GM18511 (cell line): ENCODE results near the gene STK32C.
"Not testable (repeated sequence)": the region's sequence is repeated elsewhere in the genome, so short reads cannot be mapped to it uniquely, and the experiment has no call there.

Source experiments
- ATAC-seq: cut with Tn5 transposase; IDR thresholded peaks from one replicate; pipeline ENCODE4 v1.9.1; 2021; ENCODE audit warnings: mild to moderate bottlenecking, moderate library complexity; ENCODE audit not compliant: unreplicated experiment

STK32C gene

DNA sequence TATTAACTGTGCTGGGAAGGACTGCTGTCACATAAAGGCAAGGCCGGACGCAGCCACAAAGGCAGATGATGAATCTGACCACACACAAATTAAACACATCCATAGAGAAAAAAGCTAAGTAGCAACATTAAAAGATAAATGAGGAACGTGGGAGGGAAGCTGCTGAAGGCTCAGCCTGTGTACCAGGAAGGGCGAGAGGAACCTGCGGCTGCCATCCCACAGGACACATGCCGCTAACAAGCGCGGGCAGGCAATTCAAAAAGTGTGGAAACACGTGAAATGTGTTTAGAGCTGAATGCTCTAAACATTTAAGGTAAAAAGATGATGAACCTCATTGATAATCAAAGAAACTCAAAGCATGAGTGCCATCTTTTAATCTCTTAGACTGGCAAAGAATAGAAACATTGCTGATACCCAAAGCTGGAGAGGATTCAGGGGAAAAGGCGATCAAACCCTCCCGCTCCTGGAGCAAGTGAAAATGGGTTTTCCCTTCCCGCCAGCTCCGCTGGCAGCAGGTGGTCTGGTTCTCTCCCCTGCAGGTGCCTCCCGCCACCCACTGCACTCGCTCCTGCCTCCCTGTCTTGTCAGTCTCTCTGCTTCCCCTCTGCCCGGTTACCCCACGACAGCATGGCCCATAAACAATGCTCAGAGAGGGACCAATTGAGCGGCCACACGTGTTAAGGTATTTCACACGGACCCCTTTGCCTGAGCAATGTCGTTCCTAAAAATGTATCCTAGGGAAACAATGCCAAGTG lies 4.2 kb downstream of the STK32C start:
- ATAC-seq, result no peak

GRCh38 chr10:132302421-132303310 lies 5.1 kb downstream of the STK32C start:
- no peak for ATAC-seq

- ATAC-seq, result no peak
Measured at GRCh38 chr10:132301371-132302330, 6.1 kb downstream of the STK32C start.

DNA sequence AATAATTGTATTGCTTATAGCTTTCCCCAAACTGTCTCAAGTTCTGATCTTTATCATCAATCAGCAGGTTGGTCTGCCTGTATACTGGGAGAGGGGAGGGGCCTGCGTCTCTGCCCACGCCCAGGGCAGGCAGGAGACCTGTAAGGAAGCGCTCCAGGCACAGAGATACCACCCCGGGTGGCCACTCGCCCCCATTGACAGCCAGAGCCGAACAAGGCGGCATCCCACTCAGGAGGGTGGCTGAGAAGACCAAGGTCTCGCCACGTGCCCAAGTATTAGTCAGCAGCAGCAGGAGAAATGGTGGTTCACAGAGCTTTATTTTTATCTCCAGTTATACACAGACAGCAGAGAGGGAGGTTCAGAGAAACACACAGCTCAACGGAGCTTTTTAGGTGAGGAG lies 7.2 kb downstream of the STK32C start:
- no peak for ATAC-seq

DNA sequence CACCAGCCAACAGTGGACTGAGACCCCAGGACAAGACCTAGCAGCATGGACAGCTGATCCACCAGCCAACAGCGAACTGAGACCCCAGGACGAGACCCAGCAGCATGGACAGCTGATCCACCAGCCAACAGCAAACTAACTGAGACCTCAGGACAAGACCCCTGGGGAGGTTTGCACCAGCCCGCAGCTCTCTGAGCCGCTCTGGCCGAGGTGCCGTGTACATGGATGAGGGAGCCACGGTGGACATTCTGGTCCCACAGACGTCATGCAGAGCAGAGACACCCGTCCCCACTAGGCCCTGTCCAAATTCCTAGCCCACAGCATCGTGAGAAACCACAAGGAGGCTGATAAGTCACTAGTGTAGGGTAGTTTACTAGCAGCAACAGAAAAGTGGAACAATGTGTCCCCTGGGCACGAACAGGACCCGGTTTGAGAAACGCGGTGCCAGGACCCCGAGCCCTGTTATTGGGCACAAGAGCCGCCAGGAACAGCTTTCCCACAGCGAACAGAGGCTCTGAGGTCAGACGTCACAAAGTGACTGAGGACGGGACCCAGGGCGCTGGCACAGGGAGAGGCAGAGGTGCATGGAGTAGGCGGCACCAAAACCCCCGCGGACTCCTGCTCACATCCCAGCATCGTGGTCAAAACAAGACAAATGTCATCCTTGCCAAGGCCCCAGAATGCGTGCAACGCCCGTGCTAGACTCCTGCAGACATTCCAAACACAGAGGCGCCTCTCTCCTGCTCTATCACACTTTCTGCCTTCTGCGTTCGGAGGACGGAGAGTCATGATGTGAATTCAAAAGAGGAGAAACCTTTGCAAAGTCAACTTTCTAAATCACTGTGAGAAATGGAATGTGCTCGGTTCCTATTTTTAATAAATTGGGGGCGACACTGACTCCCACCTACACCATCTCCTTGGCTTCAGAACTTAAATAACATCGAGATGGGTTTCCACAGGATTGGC lies 8.1 kb downstream of the STK32C start:
- no peak for ATAC-seq

DNA sequence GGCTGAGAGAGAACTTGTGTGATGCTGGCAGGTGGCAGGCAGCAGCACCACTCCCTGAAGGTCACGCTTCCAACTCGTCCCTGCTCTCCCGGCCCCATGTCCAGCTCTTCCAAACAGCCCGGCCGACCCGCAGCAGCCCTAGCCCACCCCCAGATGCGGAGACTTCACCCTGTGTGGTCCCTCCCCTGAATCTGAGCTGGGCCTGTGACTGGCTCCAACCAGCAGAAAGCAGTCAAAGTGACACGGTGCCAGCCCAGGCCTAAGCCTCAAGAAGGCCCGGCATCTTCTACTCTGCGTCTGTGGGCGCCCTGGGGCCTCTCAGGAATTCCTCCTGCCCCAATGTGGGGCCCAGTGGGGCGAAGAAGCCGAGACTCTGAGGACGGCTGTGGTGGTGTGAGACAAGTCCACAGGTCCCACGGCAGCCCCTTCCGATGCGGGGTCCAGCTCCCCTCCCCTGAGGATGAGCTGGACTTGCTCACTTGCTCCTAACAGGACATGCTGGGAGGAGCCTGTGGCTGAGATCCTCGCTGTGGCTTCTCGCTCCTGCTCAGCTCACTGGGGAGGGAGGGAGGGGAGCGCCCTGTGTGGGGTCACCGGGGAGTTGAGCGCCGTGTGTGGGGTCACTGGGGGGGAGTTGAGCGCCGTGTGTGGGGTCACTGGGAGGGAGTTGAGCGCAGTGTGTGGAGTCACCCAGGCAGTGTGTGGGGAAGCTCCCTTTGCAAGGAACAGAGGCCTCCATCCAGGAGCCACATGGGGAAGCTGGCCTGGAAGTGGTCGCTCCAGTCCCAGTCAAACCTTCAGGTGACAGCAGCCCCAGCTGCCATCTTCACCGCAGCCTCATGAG lies 9.5 kb downstream of the STK32C start:
- ATAC-seq, result no peak

DNA sequence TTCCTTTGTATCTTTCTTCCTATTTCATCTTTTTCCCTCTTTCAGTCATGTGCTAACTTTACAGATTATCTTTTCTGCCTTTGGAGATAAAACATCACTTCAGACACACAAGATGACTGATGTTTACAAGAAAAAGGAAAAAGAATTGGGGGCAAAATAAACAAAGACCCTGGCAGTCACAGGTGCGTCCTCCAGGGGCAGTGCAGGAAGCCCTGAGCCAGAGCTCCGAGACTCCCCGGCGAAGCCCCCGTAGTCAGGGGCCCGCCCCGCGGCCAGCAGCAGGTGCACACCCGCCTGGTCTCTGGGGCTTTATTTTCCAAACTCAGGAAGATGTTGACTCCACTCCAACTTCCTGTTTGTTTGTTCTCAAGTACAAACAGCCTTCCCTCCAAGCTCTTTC lies 10.2 kb downstream of the STK32C start:
- no peak for ATAC-seq

- no peak for ATAC-seq
Measured at GRCh38 chr10:132296666-132297443, 10.9 kb downstream of the STK32C start.

- not testable (repeated sequence) for ATAC-seq
Measured at GRCh38 chr10:132295481-132295880, 12.3 kb downstream of the STK32C start.

DNA sequence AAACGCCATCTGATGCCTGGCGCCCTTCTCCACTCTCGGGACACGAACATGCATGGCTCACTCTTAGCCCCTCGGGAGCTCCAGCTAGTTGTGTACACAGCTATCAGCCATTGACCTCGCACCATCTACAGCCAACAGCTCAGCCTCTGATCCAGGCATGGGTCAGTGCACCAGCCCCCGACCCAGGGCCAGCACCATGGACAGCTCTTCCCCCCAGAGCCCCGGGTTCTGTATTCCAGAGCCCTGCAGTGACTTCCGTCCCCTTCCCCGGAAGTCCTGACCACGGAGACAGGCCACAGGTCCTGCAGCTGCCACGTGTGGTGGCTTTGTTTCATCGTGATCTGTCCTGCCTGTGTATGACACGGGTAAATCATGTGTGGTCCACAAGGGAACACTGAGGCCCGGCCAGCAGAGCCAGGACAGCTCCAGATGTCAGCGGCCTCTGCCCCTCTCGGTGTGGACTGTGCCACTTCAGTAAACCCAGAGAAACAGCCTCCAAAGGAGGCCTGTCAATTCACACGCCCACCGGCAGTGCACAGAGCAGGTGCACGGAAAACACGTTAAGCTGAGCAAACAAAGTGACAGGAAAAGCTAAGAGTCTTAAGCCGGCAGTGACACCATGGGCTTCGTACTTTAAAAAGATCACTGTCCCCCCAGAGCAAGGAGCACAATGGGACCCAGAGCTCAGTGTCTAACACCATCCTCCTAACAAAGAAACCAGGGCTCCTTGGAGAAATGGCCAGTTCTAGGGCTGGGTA lies 13.0 kb downstream of the STK32C start:
- no peak for ATAC-seq

DNA sequence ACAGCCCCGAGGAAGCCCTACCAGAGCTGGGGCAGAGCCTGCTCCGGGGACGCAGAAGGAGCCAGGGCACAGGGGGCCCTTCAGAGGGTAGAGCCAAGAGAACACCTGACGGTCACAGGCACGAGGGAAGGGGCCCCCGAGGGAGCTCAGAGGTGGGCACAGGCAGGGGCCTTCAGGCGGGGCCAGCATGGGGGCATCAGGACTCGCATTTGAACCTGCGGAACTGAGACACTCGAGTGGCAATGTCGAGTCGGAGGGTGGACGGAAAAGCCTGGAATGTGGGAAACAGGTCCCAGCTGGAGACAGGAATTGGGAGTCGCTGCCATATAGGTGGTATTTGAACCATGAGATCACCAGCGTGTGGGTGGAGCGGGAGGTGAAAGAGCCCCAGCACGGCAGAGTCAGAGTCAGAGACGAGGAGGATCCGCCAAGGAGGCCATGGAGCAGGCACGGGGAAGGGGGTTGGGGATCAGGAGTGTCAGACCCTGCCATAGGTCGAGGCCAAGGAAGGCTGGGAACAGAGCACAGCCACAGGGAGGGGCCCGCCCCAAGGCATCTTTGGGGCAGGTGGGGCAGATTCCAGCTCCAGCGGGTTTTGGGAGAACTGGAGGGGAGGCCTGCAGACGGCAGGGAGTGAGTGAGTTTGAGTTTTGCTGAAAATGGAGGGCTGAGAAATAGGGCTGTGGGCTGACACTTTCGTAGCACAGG lies 13.8 kb downstream of the STK32C start:
- no peak for ATAC-seq

GRCh38 chr10:132293201-132293812 lies 14.4 kb downstream of the STK32C start:
- ATAC-seq, result no peak

DNA sequence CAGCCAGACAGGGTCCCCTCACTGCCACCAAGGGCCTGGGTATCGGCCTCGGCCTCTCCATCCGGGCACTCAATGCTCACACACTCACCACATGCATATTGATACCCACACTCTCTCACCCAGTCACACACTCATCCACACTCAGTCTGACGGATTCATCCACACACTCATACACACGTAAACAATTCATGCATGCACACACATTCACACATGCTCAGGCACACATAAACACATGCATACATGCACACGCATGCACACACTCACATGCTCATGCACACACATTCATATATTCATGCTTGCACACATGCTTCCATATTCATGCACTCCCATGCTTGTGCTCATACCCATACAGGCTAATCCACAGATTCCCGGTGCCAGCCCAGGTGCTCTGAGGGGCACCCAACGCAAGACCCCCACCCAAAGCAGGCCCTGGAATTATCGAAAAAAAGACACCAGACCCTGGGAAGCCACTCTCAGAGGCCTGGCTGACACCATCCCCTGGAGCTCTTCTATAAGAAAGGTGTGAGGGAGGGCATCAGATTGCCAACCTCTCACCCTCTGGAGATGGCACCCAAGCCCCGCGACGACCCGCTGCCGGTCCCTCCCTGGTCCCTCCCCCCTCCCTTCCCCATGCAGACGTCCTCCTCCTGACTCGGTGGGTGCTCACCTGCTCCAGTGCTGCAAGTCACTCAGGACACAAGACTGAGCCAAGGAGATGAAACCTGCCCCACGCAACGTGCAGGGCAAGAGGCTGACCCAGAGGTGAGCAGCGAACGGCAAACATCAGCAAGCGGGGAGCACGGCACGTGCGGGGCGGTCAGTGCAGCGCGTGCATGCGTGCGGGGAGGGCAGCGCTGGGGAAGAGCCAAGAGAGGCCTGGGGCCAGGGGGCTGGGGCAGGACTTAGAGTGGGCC lies 15.2 kb downstream of the STK32C start:
- ATAC-seq, result no peak

- ATAC-seq, result no peak
Measured at GRCh38 chr10:132291826-132292225, 15.9 kb downstream of the STK32C start.

DNA sequence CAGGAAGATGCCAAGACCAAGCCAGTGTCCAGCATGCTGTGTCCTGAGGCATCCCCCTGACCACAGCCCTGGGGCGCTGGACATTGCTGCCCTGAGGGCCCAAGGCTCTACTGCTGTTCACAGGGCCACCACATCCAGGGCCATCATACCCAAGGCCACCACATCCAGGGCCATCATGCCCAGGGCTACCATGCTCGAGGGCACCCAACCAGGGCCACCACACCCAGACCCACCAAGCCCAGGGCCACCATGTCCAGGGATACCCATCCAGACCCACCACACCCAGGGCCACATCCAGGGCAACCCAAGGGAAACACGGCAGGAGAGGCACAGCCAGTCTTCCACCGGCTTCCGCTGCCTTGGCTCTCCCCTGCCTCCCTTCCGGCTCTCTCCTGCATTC lies 17.1 kb downstream of the STK32C start:
- no peak for ATAC-seq
